Measurements from ENCODE around the gene KCNMA1. TPM values are rescaled to one million over a fixed set of nuclear protein-coding genes. Genes with fewer than 3 reads are reported as not detected.
A peak's percentile ranks its signal among the peaks of the same experiment; 100 is the strongest.

KCNMA1 gene
- total RNA-seq, 1 experiment from 2014 or later: 0.49 TPM

DNA sequence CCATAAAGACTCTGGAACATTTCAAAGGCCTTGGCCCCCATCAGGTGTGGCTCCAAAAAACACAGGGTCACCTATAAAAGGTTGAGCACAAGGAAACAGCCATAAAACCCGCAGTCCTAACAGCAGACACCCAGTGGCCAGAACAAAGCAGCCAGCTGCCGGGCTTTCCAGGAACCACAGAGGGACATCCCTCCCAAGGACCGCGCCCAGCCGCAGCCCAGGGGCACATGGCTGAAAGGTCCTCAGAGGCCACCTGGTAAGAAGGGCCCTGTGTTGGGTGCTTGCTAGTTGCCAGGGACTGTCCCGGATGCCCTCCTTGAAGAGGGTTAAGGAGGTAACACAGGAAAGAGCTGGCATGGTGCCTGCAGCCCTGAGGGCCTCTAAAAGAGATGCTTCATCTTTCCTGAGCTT lies 32.7 kb downstream of the KCNMA1 start (continued):
- TF ChIP-seq, protein P1, sequence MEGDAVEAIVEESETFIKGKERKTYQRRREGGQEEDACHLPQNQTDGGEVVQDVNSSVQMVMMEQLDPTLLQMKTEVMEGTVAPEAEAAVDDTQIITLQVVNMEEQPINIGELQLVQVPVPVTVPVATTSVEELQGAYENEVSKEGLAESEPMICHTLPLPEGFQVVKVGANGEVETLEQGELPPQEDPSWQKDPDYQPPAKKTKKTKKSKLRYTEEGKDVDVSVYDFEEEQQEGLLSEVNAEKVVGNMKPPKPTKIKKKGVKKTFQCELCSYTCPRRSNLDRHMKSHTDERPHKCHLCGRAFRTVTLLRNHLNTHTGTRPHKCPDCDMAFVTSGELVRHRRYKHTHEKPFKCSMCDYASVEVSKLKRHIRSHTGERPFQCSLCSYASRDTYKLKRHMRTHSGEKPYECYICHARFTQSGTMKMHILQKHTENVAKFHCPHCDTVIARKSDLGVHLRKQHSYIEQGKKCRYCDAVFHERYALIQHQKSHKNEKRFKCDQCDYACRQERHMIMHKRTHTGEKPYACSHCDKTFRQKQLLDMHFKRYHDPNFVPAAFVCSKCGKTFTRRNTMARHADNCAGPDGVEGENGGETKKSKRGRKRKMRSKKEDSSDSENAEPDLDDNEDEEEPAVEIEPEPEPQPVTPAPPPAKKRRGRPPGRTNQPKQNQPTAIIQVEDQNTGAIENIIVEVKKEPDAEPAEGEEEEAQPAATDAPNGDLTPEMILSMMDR (IDR thresholded peaks at IDR 0.05 in 2 of 3, conservative IDR thresholded peaks at IDR 0.05 in 1 of 3; ENCODE audit: borderline replicate concordance in 1 of 3, insufficient read depth in 1 of 3, low read depth in 2 of 3, low read length in 2 of 3): no peak
- TF ChIP-seq FOSL1 (IDR thresholded peaks at IDR 0.05; ENCODE audit: low read depth) (no peak), ELF1 (IDR thresholded peaks at IDR 0.05; ENCODE audit: borderline replicate concordance, low read depth) (no peak), ZFX (IDR thresholded peaks at IDR 0.05) (no peak), ZNF274 (IDR thresholded peaks at IDR 0.05; ENCODE audit: low read depth, low read length) (no peak), CBX3 (IDR thresholded peaks at IDR 0.05; ENCODE audit: low read depth) (no peak), JUND (IDR thresholded peaks at IDR 0.05) (no peak), SIN3A (IDR thresholded peaks at IDR 0.05; ENCODE audit: low read depth) (no peak)

DNA sequence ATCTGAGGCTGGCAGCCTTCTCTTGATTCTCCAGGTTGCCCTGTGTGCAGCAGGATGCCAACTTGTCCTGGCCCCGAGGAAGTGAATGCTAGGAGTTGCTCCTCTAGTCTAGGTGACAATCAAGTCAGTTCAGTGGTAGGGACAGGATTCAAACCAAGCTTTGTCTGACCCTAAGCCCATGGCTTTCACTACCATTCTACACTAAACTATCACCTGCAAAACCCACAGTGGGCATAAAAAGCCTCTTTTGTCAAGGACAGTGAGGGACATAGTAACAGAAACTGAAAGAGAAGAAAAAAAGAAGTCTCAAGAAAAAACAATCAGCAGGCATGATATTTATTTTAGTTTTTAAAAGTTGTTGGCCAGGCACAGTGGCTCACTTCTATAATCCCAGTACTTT lies 33.5 kb downstream of the KCNMA1 start:
- intact Hi-C loops (cut with micrococcal nuclease): no loop called here
- ATAC-seq: no peak
- H3K27ac ChIP-seq (ENCODE audit: low read depth, low read length): no peak overlapping the region
- TF ChIP-seq, protein P2, sequence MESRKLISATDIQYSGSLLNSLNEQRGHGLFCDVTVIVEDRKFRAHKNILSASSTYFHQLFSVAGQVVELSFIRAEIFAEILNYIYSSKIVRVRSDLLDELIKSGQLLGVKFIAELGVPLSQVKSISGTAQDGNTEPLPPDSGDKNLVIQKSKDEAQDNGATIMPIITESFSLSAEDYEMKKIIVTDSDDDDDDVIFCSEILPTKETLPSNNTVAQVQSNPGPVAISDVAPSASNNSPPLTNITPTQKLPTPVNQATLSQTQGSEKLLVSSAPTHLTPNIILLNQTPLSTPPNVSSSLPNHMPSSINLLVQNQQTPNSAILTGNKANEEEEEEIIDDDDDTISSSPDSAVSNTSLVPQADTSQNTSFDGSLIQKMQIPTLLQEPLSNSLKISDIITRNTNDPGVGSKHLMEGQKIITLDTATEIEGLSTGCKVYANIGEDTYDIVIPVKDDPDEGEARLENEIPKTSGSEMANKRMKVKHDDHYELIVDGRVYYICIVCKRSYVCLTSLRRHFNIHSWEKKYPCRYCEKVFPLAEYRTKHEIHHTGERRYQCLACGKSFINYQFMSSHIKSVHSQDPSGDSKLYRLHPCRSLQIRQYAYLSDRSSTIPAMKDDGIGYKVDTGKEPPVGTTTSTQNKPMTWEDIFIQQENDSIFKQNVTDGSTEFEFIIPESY (IDR thresholded peaks at IDR 0.05; ENCODE audit: extremely low read depth, insufficient replicate concordance, low read length): no peak
- TF ChIP-seq CBX3 (IDR thresholded peaks at IDR 0.05; ENCODE audit: low read depth) (no peak), EGR1 (IDR thresholded peaks at IDR 0.05; ENCODE audit: low read depth) (no peak), SRF (IDR thresholded peaks at IDR 0.05; ENCODE audit: low read depth) (no peak), JUND (IDR thresholded peaks at IDR 0.05) (no peak), EZH2 (IDR thresholded peaks at IDR 0.05) (no peak), POLR2AphosphoS5 (IDR thresholded peaks at IDR 0.05; ENCODE audit: low read depth, low read length) (no peak), ZNF274 (IDR thresholded peaks at IDR 0.05; ENCODE audit: low read depth, low read length) (no peak), EZH2phosphoT487 (IDR thresholded peaks at IDR 0.05; ENCODE audit: borderline replicate concordance) (no peak)
- TF ChIP-seq, protein P1 (IDR thresholded peaks at IDR 0.05 in 2 of 3, conservative IDR thresholded peaks at IDR 0.05 in 1 of 3; ENCODE audit: borderline replicate concordance in 1 of 3, insufficient read depth in 1 of 3, low read depth in 2 of 3, low read length in 2 of 3): no peak
- TF ChIP-seq, protein P3, sequence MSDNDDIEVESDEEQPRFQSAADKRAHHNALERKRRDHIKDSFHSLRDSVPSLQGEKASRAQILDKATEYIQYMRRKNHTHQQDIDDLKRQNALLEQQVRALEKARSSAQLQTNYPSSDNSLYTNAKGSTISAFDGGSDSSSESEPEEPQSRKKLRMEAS (IDR thresholded peaks at IDR 0.05): no peak

More for the DNA sequence above, 33.5 kb downstream of the KCNMA1 start:
- Histone ChIP-seq H3K36me3 (ENCODE audit: control insufficient read depth in 1 of 2, insufficient read depth in 2 of 2, low read length in 2 of 2) (no peaks in the 10 kb centered on the region), H3K79me2 (ENCODE audit: insufficient read depth, low read length) (no peaks in the 10 kb centered on the region), H3K9me2 (ENCODE audit: insufficient read depth) (no peaks in the 10 kb centered on the region), H3K4me1 (ENCODE audit: control insufficient read depth in 1 of 2, insufficient read depth in 2 of 2, low read length in 2 of 2) (peaks cover 0 to 29% of the 10 kb centered on the region in 2 experiments; a peak in 2 of 4 replicates), H3K9me3 (ENCODE audit: control insufficient read depth in 1 of 2, insufficient read depth in 1 of 2, low read depth in 1 of 2, low read length in 2 of 2) (no peaks in the 10 kb centered on the region), H3K4me2 (ENCODE audit: low read length) (0 out of 2 replicates have a peak overlapping the region, but pooled peaks have one; percentile 2), H3K9ac (ENCODE audit: low read length) (no peak overlapping the region), H2AFZ (ENCODE audit: low read depth, low read length, poor library complexity, severe bottlenecking) (no peak overlapping the region), H4K20me1 (ENCODE audit: insufficient read depth) (no peaks in the 10 kb centered on the region), H3K4me3 (replicated peaks in 1 of 2; ENCODE audit: low read depth in 1 of 2, low read length in 2 of 2) (no peak overlapping the region), H3K27me3 (ENCODE audit: insufficient read depth, low read length) (no peaks in the 10 kb centered on the region)
- ChIA-PET CTCF (interaction anchor here (1.3 kb wide), 1 partner anchor 91 kb away, joined by 3 read pairs; no protein-coding TSS in a partner anchor), POLR2A (no interaction called here), RAD21 (ENCODE audit: low non-redundant PET in 1 of 2, low total read pairs in 2 of 2, uncharacterized antibody in 2 of 2, unreplicated experiment in 2 of 2) (no interaction called here)
- BruUV-seq (replicated peaks): no TSS peak
- no peak for DNase-seq (ENCODE audit: low read depth, low spot score)

All from HCT116 (cell line).